ENCODE measurements around the gene GGA1. TPM values are rescaled to one million over a fixed set of nuclear protein-coding genes. Genes with fewer than 3 reads are reported as not detected.

Gene GGA1
- total and polyA plus RNA-seq, 9 of the 15 experiments (the other 6 are each of a cell fraction or from before 2014, with no cell fraction given), result 1.5 to 69.5 (median 31.6) TPM

DNA sequence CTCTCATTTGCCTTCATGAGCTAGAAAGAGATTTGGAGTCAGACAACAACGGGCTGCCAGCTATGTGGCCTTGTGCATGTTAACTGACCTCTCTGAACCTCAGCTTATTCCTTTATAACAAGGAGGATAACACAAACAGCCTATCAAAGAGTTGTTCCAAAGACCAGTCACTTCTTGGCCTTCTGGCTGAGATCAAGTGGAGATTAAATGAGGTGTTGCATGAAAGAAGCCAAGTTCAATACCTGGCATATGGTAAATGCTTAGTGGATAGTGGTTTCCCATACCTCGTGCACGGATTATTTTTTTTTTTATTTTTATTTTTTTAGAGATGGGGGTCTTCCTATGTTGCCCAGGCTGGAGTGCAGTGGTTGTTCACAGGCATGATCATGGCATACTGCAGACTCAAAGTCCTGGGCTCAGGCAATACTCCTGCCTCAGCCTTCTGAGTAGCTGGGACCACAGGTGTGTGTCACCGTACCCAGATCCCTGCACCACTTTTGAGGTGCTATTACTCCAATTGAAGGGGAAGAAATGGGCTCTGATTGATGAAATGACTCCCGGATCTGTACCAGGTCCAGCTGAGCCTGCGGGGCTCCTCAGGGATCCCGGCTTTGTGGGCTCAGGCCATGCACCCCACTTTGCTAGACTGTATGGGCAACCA is 71.7 kb downstream of the GGA1 start:
- BruUV-seq (replicated peaks), result no TSS peak
- no peak for DNase-seq (ENCODE audit: extremely low read depth in 1 of 4, low spot score in 3 of 4)
- H3K36me3 ChIP-seq (ENCODE audit: control insufficient read depth, insufficient read depth, low read length), result peaks cover 5% of the 10 kb centered on the region; the same call in 1 of the 3 replicates
- TF ChIP-seq E2F3 (CRISPR knock-in tag; IDR thresholded peaks at IDR 0.05) (no peak), ZNF217 (CRISPR knock-in tag; IDR thresholded peaks at IDR 0.05) (no peak), HSF4 (CRISPR knock-in tag; IDR thresholded peaks at IDR 0.05; ENCODE audit: borderline replicate concordance) (no peak), FOXK2 (conservative IDR thresholded peaks at IDR 0.05 in 1 of 2, IDR thresholded peaks at IDR 0.05 in 1 of 2; ENCODE audit: low read depth in 2 of 2) (no peak), SMC3 (conservative IDR thresholded peaks at IDR 0.05; ENCODE audit: insufficient read depth, low read depth, low read length) (no peak)
- TF ChIP-seq, protein P1, sequence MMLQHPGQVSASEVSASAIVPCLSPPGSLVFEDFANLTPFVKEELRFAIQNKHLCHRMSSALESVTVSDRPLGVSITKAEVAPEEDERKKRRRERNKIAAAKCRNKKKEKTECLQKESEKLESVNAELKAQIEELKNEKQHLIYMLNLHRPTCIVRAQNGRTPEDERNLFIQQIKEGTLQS (IDR thresholded peaks at IDR 0.05), result no peak
- TF ChIP-seq, protein P1 (CRISPR knock-in tag; conservative IDR thresholded peaks at IDR 0.05), result no peak
- TF ChIP-seq, protein P2, sequence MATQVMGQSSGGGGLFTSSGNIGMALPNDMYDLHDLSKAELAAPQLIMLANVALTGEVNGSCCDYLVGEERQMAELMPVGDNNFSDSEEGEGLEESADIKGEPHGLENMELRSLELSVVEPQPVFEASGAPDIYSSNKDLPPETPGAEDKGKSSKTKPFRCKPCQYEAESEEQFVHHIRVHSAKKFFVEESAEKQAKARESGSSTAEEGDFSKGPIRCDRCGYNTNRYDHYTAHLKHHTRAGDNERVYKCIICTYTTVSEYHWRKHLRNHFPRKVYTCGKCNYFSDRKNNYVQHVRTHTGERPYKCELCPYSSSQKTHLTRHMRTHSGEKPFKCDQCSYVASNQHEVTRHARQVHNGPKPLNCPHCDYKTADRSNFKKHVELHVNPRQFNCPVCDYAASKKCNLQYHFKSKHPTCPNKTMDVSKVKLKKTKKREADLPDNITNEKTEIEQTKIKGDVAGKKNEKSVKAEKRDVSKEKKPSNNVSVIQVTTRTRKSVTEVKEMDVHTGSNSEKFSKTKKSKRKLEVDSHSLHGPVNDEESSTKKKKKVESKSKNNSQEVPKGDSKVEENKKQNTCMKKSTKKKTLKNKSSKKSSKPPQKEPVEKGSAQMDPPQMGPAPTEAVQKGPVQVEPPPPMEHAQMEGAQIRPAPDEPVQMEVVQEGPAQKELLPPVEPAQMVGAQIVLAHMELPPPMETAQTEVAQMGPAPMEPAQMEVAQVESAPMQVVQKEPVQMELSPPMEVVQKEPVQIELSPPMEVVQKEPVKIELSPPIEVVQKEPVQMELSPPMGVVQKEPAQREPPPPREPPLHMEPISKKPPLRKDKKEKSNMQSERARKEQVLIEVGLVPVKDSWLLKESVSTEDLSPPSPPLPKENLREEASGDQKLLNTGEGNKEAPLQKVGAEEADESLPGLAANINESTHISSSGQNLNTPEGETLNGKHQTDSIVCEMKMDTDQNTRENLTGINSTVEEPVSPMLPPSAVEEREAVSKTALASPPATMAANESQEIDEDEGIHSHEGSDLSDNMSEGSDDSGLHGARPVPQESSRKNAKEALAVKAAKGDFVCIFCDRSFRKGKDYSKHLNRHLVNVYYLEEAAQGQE (IDR thresholded peaks at IDR 0.05; ENCODE audit: borderline replicate concordance), result no peak
- TF ChIP-seq, protein P2 (CRISPR knock-in tag; IDR thresholded peaks at IDR 0.05; ENCODE audit: low read depth), result no peak
- H3K4me3 ChIP-seq, result no peak overlapping the region
- intact Hi-C loops (cut with micrococcal nuclease) (no loop called here), in situ Hi-C loops (cut with MboI) (no loop called here)
- ChIA-PET CTCF (ENCODE audit: low intra/inter-chr PET ratio) (no interaction called here), POLR2A (interaction anchor here (1.2 to 1.4 kb wide), 2 partner anchors 21 to 36 kb away, joined by 6 read pairs; no protein-coding TSS in a partner anchor)
- H3K27ac ChIP-seq (ENCODE audit: extremely low read depth, low read depth, low read length), result no peak overlapping the region
- no peak for ATAC-seq
- no peak for FAIRE-seq
- H3K79me2 ChIP-seq (ENCODE audit: control insufficient read depth, insufficient read depth, low read length), result peaks cover 23% of the 10 kb centered on the region
- H3K9me3 ChIP-seq (replicated peaks; ENCODE audit: control insufficient read depth, insufficient read depth, low read depth, low read length), result no peaks in the 10 kb centered on the region
- no peaks in the 10 kb centered on the region for H3K27me3 ChIP-seq (ENCODE audit: control insufficient read depth in 2 of 2, insufficient read depth in 2 of 2, low read length in 2 of 2)
- no peaks in the 10 kb centered on the region for H4K20me1 ChIP-seq (replicated peaks; ENCODE audit: control insufficient read depth, insufficient read depth, low read length)
- H3K4me2 ChIP-seq (ENCODE audit: insufficient read depth, low read length), result no peak overlapping the region
- no peak overlapping the region for H2AFZ ChIP-seq (ENCODE audit: low read depth, low read length)
- H3K9ac ChIP-seq (ENCODE audit: insufficient read depth in 1 of 2, low read depth in 2 of 2, low read length in 2 of 2), result no peak overlapping the region
- no peaks in the 10 kb centered on the region for H3K9me1 ChIP-seq (ENCODE audit: control insufficient read depth, insufficient read depth, low read length)
- WGBS (ENCODE audit: insufficient coverage, low coverage, missing lambda C conversion rate), result 71% methylated on average over 6 of the region's 7 CpGs
- H3K4me1 ChIP-seq (replicated peaks in 1 of 2; ENCODE audit: control insufficient read depth in 2 of 2, insufficient read depth in 2 of 2, low read length in 2 of 2), result peaks cover 9 to 43% of the 10 kb centered on the region in 2 experiments; a peak in 4 of 5 replicates

Measured in K562 (cell line).